GM21619 (cell line): ENCODE data around the gene AP1M1.

Source experiments
- ATAC-seq: cut with Tn5 transposase; IDR thresholded peaks from one replicate; pipeline ENCODE4 v1.9.1; 2021; ENCODE audit not compliant: unreplicated experiment

Gene AP1M1

GRCh38 chr19:16207490-16208025 is 9.8 kb downstream of the AP1M1 start:
- no peak for ATAC-seq

GRCh38 chr19:16208064-16208759 is 10.5 kb downstream of the AP1M1 start:
- no peak for ATAC-seq

- no peak for ATAC-seq
Measured at GRCh38 chr19:16208847-16209665, 11.3 kb downstream of the AP1M1 start.

GRCh38 chr19:16210168-16210567 is 12.5 kb downstream of the AP1M1 start:
- no peak for ATAC-seq

GRCh38 chr19:16213076-16213475 is 15.4 kb downstream of the AP1M1 start:
- no peak for ATAC-seq

GRCh38 chr19:16216744-16217670 is 19.3 kb downstream of the AP1M1 start:
- no peak for ATAC-seq

GRCh38 chr19:16217716-16218451 is 20.2 kb downstream of the AP1M1 start:
- no peak for ATAC-seq

GRCh38 chr19:16218851-16219250 is 21.1 kb downstream of the AP1M1 start:
- no peak for ATAC-seq

GRCh38 chr19:16222806-16223205 is 25.1 kb downstream of the AP1M1 start:
- no peak for ATAC-seq

- no peak for ATAC-seq
Measured at GRCh38 chr19:16223746-16224145, 26.0 kb downstream of the AP1M1 start.

- no peak for ATAC-seq
Measured at GRCh38 chr19:16224293-16225045, 26.8 kb downstream of the AP1M1 start.

- no peak for ATAC-seq
Measured at GRCh38 chr19:16225279-16226183, 27.8 kb downstream of the AP1M1 start.

- no peak for ATAC-seq
Measured at GRCh38 chr19:16226184-16226591, 28.5 kb downstream of the AP1M1 start.

- no peak for ATAC-seq
Measured at GRCh38 chr19:16226878-16227836, 29.4 kb downstream of the AP1M1 start.

- ATAC-seq = no peak
Measured at GRCh38 chr19:16227837-16228636, 30.3 kb downstream of the AP1M1 start.

- ATAC-seq = no peak
Measured at GRCh38 chr19:16228637-16229321, 31.1 kb downstream of the AP1M1 start.
